GM12878 (cell line): ENCODE data around the gene TMEM132C. TPM values are rescaled to one million over a fixed set of nuclear protein-coding genes. Genes with fewer than 3 reads are reported as not detected.

Experiments
- ATAC-seq: fragments of 200-7000 bp; cut with Tn5 transposase; 3 replicates; pipeline ENCODE4 v1.9.1; 2020; ENCODE audit warnings: mild to moderate bottlenecking, moderate library complexity
- BruUV-seq: library from RNA; stranded (reverse); fragments of 400-500 nt; replicated peaks from 2 replicates; lab custom pipeline; 2021; lab: Mats Ljungman, UMichigan
- CTCF ChIA-PET: fragments of 300-600 bp; sonication (Branson Sonifier 250); formaldehyde crosslinking; extraction: SDS; loops from one replicate; lab custom pipeline; 2021; ENCODE audit warnings: inconsistent platforms; lab: Yijun Ruan, JAX
- POLR2A ChIA-PET: fragments of 350-600 bp; formaldehyde crosslinking; extraction: SDS; loops from one replicate; lab custom pipeline; 2021; ENCODE audit warnings: inconsistent platforms; lab: Charles Lee
- RAD21 ChIA-PET: fragments of 300-600 bp; sonication (Branson Sonifier 250); formaldehyde crosslinking; loops from one replicate; lab custom pipeline; 2023; ENCODE audit warnings: antibody characterized with exemption; ENCODE audit not compliant: unreplicated experiment; lab: Charles Lee
- SMC1A ChIA-PET: fragments of 300-600 bp; sonication (Branson Sonifier 250); formaldehyde crosslinking; loops from one replicate; lab custom pipeline; 2023; ENCODE audit not compliant: unreplicated experiment, uncharacterized antibody; lab: Charles Lee
- DNase-seq: peaks from one replicate; pipeline ENCODE4 v3.0.0-alpha.2; 2011; ENCODE audit warnings: low read depth, low spot score
- FAIRE-seq: peaks from 3 replicates; lab custom pipeline; 2011; peaks lifted over from hg19 to GRCh38; lab: Jason Lieb, UNC
- H2AFZ ChIP-seq: 2 replicates; pipeline ENCODE4 v1.6.0; 2011; ENCODE audit warnings: low read depth, low read length, control low read depth; ENCODE audit not compliant: control insufficient read depth
- H3K27ac ChIP-seq: 2 replicates; pipeline ENCODE4 v1.5.1; 2011; ENCODE audit warnings: control low read depth; ENCODE audit not compliant: control insufficient read depth, insufficient read depth
- H3K27me3 ChIP-seq, 2 experiments: replicated peaks in 1 of 2; 2 replicates each; pipeline versions ENCODE4 v1.6.0 to v1.6.1; 2011; ENCODE audit warnings: low read length in 1 of 2; ENCODE audit not compliant: control insufficient read depth in 2 of 2, insufficient read depth in 2 of 2
- H3K36me3 ChIP-seq, 2 experiments: 2 replicates each; pipeline ENCODE4 v1.5.1; 2011; ENCODE audit warnings: low read length in 1 of 2; ENCODE audit not compliant: control insufficient read depth in 2 of 2, insufficient read depth in 2 of 2
- H3K4me1 ChIP-seq: 2 replicates; pipeline ENCODE4 v1.6.1; 2011; ENCODE audit warnings: mild to moderate bottlenecking, low read length, moderate library complexity, mixed read lengths; ENCODE audit not compliant: control insufficient read depth, insufficient read depth
- H3K4me2 ChIP-seq: 2 replicates; pipeline ENCODE4 v1.6.0; 2011; ENCODE audit warnings: control low read depth; ENCODE audit not compliant: control insufficient read depth, insufficient read depth
- H3K4me3 ChIP-seq: fragments of 200-600 bp; sonication (generic); 2 replicates; pipeline ENCODE4 v1.5.1; 2016
- H3K79me2 ChIP-seq: 2 replicates; pipeline ENCODE4 v1.6.0; 2011; ENCODE audit warnings: low read length; ENCODE audit not compliant: control insufficient read depth, insufficient read depth
- H3K9ac ChIP-seq: 2 replicates; pipeline ENCODE4 v1.8.0; 2011; ENCODE audit warnings: low read length, control low read depth, mixed read lengths; ENCODE audit not compliant: control insufficient read depth, insufficient read depth
- H3K9me3 ChIP-seq: replicated peaks from 3 replicates; pipeline ENCODE4 v1.5.1; 2011; ENCODE audit warnings: mild to moderate bottlenecking, low read length; ENCODE audit not compliant: control insufficient read depth, insufficient read depth
- H4K20me1 ChIP-seq: 2 replicates; pipeline ENCODE4 v1.6.0; 2011; ENCODE audit not compliant: control insufficient read depth, insufficient read depth
- JUND ChIP-seq: IDR thresholded peaks from 2 replicates; pipeline ENCODE4 v1.6.1; 2012; ENCODE audit warnings: low read depth, mild to moderate bottlenecking, low read length, improper control_type of control experiment, moderate library complexity
- SMAD1 ChIP-seq: fragments of 450-650 bp; IDR thresholded peaks from 2 replicates; pipeline ENCODE4 v1.6.1; 2018; ENCODE audit warnings: mild to moderate bottlenecking, low read depth; ENCODE audit not compliant: partially characterized antibody
- STAT3 ChIP-seq: IDR thresholded peaks from 2 replicates; pipeline ENCODE4 v1.6.1; 2011; ENCODE audit warnings: low read depth, low read length, improper control_type of control experiment
- WGBS: methylation state at CpG from one replicate; pipeline ENCODE4 v1.1.6; 2016; ENCODE audit warnings: low lambda C conversion rate; ENCODE audit not compliant: insufficient replicate concordance, insufficient coverage; ENCODE audit errors: missing lambda C conversion rate; 5-methylcytosine and 5-hydroxymethylcytosine counted together
- in situ Hi-C: fragments of 300-500 bp; cut with MboI; formaldehyde crosslinking; loops from 9 replicates; pipeline ENCODE4 v1.14.3; 2018; ENCODE audit warnings: mixed read lengths
- intact Hi-C: fragments of 100-400 bp; cut with micrococcal nuclease; formaldehyde crosslinking; loops from one replicate; pipeline ENCODE4 v1.14.2; 2022; ENCODE audit not compliant: unreplicated experiment
- polyA plus RNA-seq, 11 experiments: library from polyadenylated mRNA; depleted of rRNA in 4 of 11; unstranded in 6 of 11; stranded (reverse) in 5 of 11; fragments of >200 nt; fragmentation: Nextera tagmentation in 4 of 11; fragmentation: Illumina TruSeq in 1 of 11; extraction: Ambion mirVana in 4 of 11; extraction: Trizol in 1 of 11; gene quantifications; 1 replicate in 1 of 11; 2 replicates in 10 of 11; pipeline versions ENCODE4 v1.2.1 to v1.2.3, GENCODE V29; 2011 to 2016; ENCODE audit warnings: inconsistent platforms in 2 of 11, missing spikeins in 2 of 11, low read depth in 1 of 11
- total RNA-seq, 4 experiments: library from RNA; depleted of rRNA in 3 of 4; stranded (reverse); fragments of >200 nt in 3 of 4; fragmentation: Illumina TruSeq in 1 of 4; extraction: Trizol in 1 of 4; gene quantifications; 2 replicates each; pipeline versions ENCODE4 v1.2.1 to v1.2.3, GENCODE V29; 2013 to 2021
- TF ChIP-seq, protein P1 (sequence below): fragments of 450-650 bp; IDR thresholded peaks from 2 replicates; pipeline ENCODE4 v1.6.1; 2017; ENCODE audit warnings: mild to moderate bottlenecking, moderate library complexity
- TF ChIP-seq, protein P2 (sequence below): IDR thresholded peaks from 2 replicates; pipeline ENCODE4 v1.6.1; 2011; ENCODE audit warnings: borderline replicate concordance, low read depth, mild to moderate bottlenecking, moderate library complexity, low read length; ENCODE audit not compliant: insufficient read depth, poor library complexity, severe bottlenecking

TMEM132C gene
- total and polyA plus RNA-seq, 10 of the 15 experiments (the other 5 are each of a cell fraction or from before 2014, with no cell fraction given): not detected

DNA sequence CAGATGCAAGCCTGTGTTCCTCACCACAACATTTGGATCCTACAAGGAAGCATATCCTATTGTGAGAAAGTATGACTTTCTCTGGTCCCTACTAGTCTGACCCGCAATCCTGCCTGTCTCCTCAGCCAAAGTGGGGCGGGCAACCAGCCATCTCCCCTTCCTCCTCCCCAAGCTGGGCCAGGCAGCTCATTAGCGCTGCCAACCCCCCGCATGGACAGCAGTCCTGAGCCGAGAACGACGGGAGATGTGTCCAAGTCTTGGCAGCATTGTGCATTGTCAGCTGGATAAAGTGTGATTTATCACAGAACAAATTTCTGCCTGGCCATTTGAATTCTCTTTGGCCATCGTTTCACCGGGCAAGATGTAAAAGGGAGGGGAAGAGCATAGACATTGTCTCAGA is 417.4 kb downstream of the TMEM132C start:
- Histone ChIP-seq H3K9ac (no peak overlapping the region), H3K4me2 (no peak overlapping the region), H4K20me1 (no peaks in the 10 kb centered on the region), H3K36me3 (no peaks in the 10 kb centered on the region), H3K79me2 (no peaks in the 10 kb centered on the region), H3K27ac (no peak overlapping the region), H2AFZ (no peak overlapping the region), H3K9me3 (no peaks in the 10 kb centered on the region; the same call in 2 of the 3 replicates), H3K4me1 (no peaks in the 10 kb centered on the region), H3K4me3 (no peak overlapping the region), H3K27me3 (no peaks in the 10 kb centered on the region)
- POLR2A ChIA-PET: no interaction called here
- WGBS: 65% methylated on average over 9 of the region's 9 CpGs
- CTCF ChIA-PET: interaction anchor here (0.6 kb wide), 1 partner anchor 322 kb away, joined by 3 read pairs; no protein-coding TSS in a partner anchor
- RAD21 ChIA-PET: no interaction called here
- no TSS peak for BruUV-seq
- FAIRE-seq (no peak), DNase-seq (no peak), ATAC-seq (no peak)
- intact Hi-C loops: no loop called here
- TF ChIP-seq STAT3: no peak
- TF ChIP-seq SMAD1: no peak
- TF ChIP-seq JUND: no peak
- in situ Hi-C loops: no loop called here
- SMC1A ChIA-PET: no interaction called here

DNA sequence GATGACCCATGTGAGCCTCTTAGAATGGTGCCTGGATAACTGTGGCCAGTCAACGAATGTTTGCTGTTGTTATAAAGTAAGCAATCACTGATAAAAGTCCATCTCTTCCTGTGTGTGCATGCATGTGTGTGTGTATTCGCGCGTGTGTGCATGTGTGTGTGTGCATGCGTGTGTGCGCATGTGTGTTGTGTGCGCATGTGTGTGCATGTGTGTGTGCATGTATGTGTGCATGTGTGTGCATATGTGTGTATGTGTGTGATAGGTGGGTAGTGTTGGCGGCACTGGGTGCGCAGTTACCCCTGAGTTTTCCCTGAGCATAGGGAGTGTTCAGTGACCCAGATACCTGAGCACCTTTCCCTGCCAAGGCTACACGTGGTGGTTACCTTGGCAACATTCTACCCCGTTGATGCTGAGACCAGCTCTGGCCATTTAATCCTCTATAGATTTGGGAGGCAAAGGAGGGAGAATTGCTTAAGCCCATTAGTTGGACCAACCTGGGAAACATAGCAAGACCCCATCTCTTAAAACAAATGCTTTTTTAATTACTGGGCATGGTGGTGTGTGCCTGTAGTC is 419.0 kb downstream of the TMEM132C start:
- no TSS peak for BruUV-seq
- Histone ChIP-seq H3K27ac (no peak overlapping the region), H4K20me1 (no peaks in the 10 kb centered on the region), H2AFZ (no peak overlapping the region), H3K27me3 (no peaks in the 10 kb centered on the region), H3K9ac (no peak overlapping the region), H3K4me3 (no peak overlapping the region), H3K79me2 (no peaks in the 10 kb centered on the region), H3K4me1 (no peaks in the 10 kb centered on the region), H3K4me2 (no peak overlapping the region), H3K36me3 (no peaks in the 10 kb centered on the region), H3K9me3 (no peaks in the 10 kb centered on the region)
- FAIRE-seq (no peak), ATAC-seq (no peak), DNase-seq (no peak)
- CTCF ChIA-PET: no interaction called here
- POLR2A ChIA-PET: no interaction called here
- WGBS: 68% methylated on average over 11 of the region's 11 CpGs
- in situ Hi-C loops: no loop called here
- TF ChIP-seq, protein P1, sequence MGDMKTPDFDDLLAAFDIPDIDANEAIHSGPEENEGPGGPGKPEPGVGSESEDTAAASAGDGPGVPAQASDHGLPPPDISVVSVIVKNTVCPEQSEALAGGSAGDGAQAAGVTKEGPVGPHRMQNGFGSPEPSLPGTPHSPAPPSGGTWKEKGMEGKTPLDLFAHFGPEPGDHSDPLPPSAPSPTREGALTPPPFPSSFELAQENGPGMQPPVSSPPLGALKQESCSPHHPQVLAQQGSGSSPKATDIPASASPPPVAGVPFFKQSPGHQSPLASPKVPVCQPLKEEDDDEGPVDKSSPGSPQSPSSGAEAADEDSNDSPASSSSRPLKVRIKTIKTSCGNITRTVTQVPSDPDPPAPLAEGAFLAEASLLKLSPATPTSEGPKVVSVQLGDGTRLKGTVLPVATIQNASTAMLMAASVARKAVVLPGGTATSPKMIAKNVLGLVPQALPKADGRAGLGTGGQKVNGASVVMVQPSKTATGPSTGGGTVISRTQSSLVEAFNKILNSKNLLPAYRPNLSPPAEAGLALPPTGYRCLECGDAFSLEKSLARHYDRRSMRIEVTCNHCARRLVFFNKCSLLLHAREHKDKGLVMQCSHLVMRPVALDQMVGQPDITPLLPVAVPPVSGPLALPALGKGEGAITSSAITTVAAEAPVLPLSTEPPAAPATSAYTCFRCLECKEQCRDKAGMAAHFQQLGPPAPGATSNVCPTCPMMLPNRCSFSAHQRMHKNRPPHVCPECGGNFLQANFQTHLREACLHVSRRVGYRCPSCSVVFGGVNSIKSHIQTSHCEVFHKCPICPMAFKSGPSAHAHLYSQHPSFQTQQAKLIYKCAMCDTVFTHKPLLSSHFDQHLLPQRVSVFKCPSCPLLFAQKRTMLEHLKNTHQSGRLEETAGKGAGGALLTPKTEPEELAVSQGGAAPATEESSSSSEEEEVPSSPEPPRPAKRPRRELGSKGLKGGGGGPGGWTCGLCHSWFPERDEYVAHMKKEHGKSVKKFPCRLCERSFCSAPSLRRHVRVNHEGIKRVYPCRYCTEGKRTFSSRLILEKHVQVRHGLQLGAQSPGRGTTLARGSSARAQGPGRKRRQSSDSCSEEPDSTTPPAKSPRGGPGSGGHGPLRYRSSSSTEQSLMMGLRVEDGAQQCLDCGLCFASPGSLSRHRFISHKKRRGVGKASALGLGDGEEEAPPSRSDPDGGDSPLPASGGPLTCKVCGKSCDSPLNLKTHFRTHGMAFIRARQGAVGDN: no peak
- TF ChIP-seq, protein P2, sequence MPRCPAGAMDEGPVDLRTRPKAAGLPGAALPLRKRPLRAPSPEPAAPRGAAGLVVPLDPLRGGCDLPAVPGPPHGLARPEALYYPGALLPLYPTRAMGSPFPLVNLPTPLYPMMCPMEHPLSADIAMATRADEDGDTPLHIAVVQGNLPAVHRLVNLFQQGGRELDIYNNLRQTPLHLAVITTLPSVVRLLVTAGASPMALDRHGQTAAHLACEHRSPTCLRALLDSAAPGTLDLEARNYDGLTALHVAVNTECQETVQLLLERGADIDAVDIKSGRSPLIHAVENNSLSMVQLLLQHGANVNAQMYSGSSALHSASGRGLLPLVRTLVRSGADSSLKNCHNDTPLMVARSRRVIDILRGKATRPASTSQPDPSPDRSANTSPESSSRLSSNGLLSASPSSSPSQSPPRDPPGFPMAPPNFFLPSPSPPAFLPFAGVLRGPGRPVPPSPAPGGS: peak; percentile 72
- SMC1A ChIA-PET: no interaction called here
- RAD21 ChIA-PET: no interaction called here
- intact Hi-C loops: no loop called here
